Endothelial cell (in vitro differentiated cells): ENCODE data around the gene OR10Z1. TPM values are rescaled to one million over a fixed set of nuclear protein-coding genes. Genes with fewer than 3 reads are reported as not detected.

Experiments used
- DNase-seq: peaks from one replicate; pipeline ENCODE4 v3.0.0; 2021; ENCODE audit warnings: low spot score
- H3K27ac Mint-ChIP-seq: one replicate; pipeline ENCODE4 v1.8.0; 2021; ENCODE audit warnings: mixed read lengths, inconsistent platforms; ENCODE audit not compliant: unreplicated experiment
- H3K27me3 Mint-ChIP-seq: one replicate; pipeline ENCODE4 v1.8.0; 2021; ENCODE audit warnings: mild to moderate bottlenecking, moderate library complexity, mixed read lengths, inconsistent platforms; ENCODE audit not compliant: unreplicated experiment
- H3K36me3 Mint-ChIP-seq: one replicate; pipeline ENCODE4 v1.8.0; 2021; ENCODE audit warnings: mild to moderate bottlenecking, low read depth, mixed read lengths, inconsistent platforms; ENCODE audit not compliant: unreplicated experiment
- H3K4me1 Mint-ChIP-seq: one replicate; pipeline ENCODE4 v1.8.0; 2021; ENCODE audit warnings: mild to moderate bottlenecking, mixed read lengths, inconsistent platforms; ENCODE audit not compliant: unreplicated experiment
- H3K4me3 Mint-ChIP-seq: one replicate; pipeline ENCODE4 v1.8.0; 2021; ENCODE audit warnings: mild to moderate bottlenecking, mixed read lengths, inconsistent platforms; ENCODE audit not compliant: unreplicated experiment
- H3K9me3 Mint-ChIP-seq: one replicate; pipeline ENCODE4 v1.8.0; 2021; ENCODE audit warnings: mixed read lengths, inconsistent platforms; ENCODE audit not compliant: unreplicated experiment
- long read RNA-seq: library from polyadenylated mRNA; unstranded; transcript quantifications from one replicate; pipeline ENCODE4 v2.0.0, GENCODE V29; 2020; ENCODE audit not compliant: unreplicated experiment
- total RNA-seq: library from RNA; stranded (reverse); fragmentation: NEBNext Ultra II Directional; extraction: Animal tissue kit (Norgen Biotek cat#: 25700); gene quantifications from one replicate; pipeline ENCODE4 v1.2.1, GENCODE V29; 2021; ENCODE audit not compliant: unreplicated experiment
- TF ChIP-seq, protein P1 (sequence below): fragments of 200-600 bp; sonication (generic); IDR thresholded peaks from one replicate; pipeline ENCODE4 v1.5.0; 2021; ENCODE audit warnings: antibody characterized with exemption; ENCODE audit not compliant: unreplicated experiment

OR10Z1 gene, protein sequence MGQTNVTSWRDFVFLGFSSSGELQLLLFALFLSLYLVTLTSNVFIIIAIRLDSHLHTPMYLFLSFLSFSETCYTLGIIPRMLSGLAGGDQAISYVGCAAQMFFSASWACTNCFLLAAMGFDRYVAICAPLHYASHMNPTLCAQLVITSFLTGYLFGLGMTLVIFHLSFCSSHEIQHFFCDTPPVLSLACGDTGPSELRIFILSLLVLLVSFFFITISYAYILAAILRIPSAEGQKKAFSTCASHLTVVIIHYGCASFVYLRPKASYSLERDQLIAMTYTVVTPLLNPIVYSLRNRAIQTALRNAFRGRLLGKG
- total RNA-seq, result not detected
- long read RNA-seq, result 0 reads

DNA sequence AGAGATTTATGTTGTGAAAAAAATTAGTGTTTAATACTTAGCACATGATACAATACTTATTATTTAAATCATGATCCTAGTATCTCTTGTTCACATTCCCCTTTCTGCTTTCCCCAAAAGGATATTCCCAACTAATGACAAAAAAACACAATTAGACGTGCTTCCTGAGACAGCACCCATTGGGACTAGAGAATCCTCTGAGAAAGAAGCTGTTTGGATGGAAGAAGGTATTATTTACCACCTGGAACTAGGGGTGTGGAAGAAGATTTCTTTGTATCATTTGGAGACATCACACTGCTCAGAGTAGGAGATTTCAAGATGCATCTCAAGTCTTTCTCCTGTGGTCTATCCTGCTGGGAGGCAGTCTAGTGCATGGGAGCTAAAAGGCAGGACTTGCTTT, at the start of gene OR10Z1:
OR10Z1 (plus strand) TSS at position 301 of the 400 bp plus-strand sequence. CDS start 1,171 bp downstream, outside the sequence.
- Mint-ChIP-seq H3K27ac (no peak within 1 kb of the TSS), H3K9me3 (no peaks in the 10 kb centered on the region), H3K36me3 (no peaks in the 10 kb centered on the region), H3K27me3 (no peaks in the 10 kb centered on the region), H3K4me1 (peaks cover 16% of the 10 kb centered on the region), H3K4me3 (no peak within 1 kb of the TSS)
- TF ChIP-seq, protein P1, sequence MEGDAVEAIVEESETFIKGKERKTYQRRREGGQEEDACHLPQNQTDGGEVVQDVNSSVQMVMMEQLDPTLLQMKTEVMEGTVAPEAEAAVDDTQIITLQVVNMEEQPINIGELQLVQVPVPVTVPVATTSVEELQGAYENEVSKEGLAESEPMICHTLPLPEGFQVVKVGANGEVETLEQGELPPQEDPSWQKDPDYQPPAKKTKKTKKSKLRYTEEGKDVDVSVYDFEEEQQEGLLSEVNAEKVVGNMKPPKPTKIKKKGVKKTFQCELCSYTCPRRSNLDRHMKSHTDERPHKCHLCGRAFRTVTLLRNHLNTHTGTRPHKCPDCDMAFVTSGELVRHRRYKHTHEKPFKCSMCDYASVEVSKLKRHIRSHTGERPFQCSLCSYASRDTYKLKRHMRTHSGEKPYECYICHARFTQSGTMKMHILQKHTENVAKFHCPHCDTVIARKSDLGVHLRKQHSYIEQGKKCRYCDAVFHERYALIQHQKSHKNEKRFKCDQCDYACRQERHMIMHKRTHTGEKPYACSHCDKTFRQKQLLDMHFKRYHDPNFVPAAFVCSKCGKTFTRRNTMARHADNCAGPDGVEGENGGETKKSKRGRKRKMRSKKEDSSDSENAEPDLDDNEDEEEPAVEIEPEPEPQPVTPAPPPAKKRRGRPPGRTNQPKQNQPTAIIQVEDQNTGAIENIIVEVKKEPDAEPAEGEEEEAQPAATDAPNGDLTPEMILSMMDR, result no peak
- DNase-seq, result no peak

DNA sequence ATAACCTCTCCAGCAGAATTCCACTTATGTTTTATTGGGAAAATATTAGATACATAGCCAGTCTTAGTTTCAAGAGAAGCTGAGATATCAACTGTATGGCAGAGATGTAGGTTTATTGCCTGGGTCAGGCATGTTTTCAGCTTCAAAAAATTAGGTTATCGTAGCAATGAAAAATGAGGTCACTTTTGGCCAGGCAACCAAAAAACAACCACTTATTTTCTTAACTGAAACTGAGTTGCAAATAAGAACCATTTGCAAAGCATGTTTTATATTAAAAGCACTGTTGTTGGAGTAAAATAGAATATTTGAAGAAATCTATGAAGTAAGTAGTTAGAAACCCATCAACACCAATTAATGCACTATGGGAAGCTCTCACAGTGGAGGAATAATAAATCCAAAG, 45.4 kb upstream of the OR10Z1 start:
- no peak overlapping the region for H3K27ac Mint-ChIP-seq
- H3K36me3 Mint-ChIP-seq, result no peaks in the 10 kb centered on the region

DNA sequence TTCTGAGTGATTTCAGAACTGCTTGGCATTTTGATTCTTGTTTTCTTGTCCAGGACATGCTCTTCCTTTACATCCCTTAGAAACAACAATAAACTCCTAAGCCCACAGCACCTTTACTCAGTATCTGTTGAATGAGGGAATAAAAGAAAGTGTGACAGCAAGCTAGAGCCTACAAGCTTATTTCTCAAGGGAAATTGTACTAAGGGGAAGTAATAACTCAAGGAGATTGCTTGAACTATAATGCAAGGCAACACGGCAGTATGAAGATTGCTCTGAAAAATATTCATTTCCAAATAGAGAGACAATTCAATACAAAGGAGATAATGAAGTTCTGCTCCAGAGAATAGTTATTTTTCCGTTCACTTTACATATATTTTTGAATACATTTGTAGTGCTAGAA, 41.2 kb upstream of the OR10Z1 start:
- Mint-ChIP-seq H3K4me1 (peaks cover 11% of the 10 kb centered on the region), H3K27me3 (no peaks in the 10 kb centered on the region), H3K36me3 (no peaks in the 10 kb centered on the region), H3K27ac (peak overlapping the region; percentile 55), H3K9me3 (no peaks in the 10 kb centered on the region), H3K4me3 (no peak overlapping the region)
- TF ChIP-seq, protein P1, result no peak
- no peak for DNase-seq

More for the DNA sequence above, 45.4 kb upstream of the OR10Z1 start:
- H3K4me3 Mint-ChIP-seq, result no peak overlapping the region
- peaks cover 10% of the 10 kb centered on the region for H3K4me1 Mint-ChIP-seq
- no peak for DNase-seq
- TF ChIP-seq, protein P1, result no peak
- H3K9me3 Mint-ChIP-seq, result no peaks in the 10 kb centered on the region
- H3K27me3 Mint-ChIP-seq, result no peaks in the 10 kb centered on the region

DNA sequence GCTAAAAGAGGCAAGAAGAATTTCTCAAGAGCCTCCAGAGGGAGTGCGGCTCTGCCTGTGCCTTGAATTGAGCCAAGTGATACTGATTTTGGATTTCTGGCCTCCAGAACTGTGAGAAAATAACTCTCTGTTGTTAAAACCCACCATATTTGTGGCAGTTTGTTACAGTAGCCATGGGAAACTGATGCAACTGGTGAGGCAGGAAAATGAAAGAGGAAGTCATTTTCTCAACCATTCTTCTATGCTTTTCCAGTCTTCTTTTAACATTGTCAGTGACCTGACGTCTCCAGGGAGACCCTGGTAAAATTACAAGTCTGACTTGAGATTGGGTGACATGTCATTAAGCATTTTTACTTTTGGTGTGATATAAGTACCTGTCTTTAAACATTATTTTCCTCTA, 40.5 kb upstream of the OR10Z1 start:
- Mint-ChIP-seq H3K36me3 (no peaks in the 10 kb centered on the region), H3K9me3 (no peaks in the 10 kb centered on the region), H3K27ac (peak overlapping the region; percentile 55), H3K4me1 (peaks cover 11% of the 10 kb centered on the region), H3K4me3 (no peak overlapping the region), H3K27me3 (no peaks in the 10 kb centered on the region)
- no peak for DNase-seq
- TF ChIP-seq, protein P1, result no peak

DNA sequence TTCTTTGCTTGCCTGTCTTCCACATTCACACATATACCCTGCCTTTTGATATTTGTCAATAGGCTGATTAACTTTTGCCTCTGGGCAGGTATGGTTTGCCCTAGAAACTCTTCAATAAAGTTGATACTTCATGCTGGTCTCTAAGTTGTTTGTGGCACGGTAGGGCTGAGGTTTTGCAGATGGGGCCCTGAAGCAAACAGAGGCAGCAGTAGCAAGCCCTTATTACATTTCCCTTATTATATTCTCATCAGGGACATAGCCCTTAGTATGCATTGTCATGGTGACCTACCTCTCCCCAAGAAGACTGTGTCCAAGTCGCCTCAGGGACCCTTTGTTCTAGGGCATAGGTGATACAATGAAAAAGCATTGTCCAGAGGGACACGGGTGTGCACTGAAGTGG, 34.6 kb upstream of the OR10Z1 start, which contains the start of gene OR6P1:
OR6P1 (minus strand) TSS at position 101 of the 400 bp plus-strand sequence. CDS start 6,976 bp downstream, outside the sequence.
- TF ChIP-seq, protein P1, result no peak
- DNase-seq, result no peak
- Mint-ChIP-seq H3K9me3 (no peaks in the 10 kb centered on the region), H3K4me1 (no peaks in the 10 kb centered on the region), H3K4me3 (no peak within 1 kb of the TSS), H3K27me3 (no peaks in the 10 kb centered on the region), H3K27ac (no peak within 1 kb of the TSS), H3K36me3 (no peaks in the 10 kb centered on the region)
